ENCODE results near the gene SMC3. TPM values are rescaled to one million over a fixed set of nuclear protein-coding genes. Genes with fewer than 3 reads are reported as not detected.

The SMC3 gene
- total RNA-seq, 2 experiments from 2014 or later: 81.3 to 85.0 TPM

- Mint-ChIP-seq H3K36me3 (ENCODE audit: low read depth) (no peaks in the 10 kb centered on the region), H3K9me3 (no peaks in the 10 kb centered on the region), H3K4me1 (ENCODE audit: low read depth) (peaks cover 6% of the 10 kb centered on the region), H3K27ac (no peak overlapping the region), H3K4me3 (no peak overlapping the region), H3K27me3 (ENCODE audit: low read depth) (peaks cover 19% of the 10 kb centered on the region)
- no peak for DNase-seq
- CTCF ChIA-PET: interaction anchor here (0.6 to 3.6 kb wide), 43 partner anchors 10 to 471 kb away, joined by 3 to 73 read pairs (median 4); partner anchors contain the start of gene SMNDC1
- intact Hi-C loops (cut with micrococcal nuclease): loop anchor here (1.0 to 2.0 kb wide), 7 partner anchors 11 to 410 kb away; no protein-coding TSS in a partner anchor
Observed at GRCh38 chr10:110547139-110547761, 20.2 kb upstream of the SMC3 start.

- DNase-seq: no peak
- CTCF ChIA-PET: interaction anchor here (0.6 to 3.2 kb wide), 10 partner anchors 35 to 319 kb away, joined by 3 to 21 read pairs (median 8); partner anchors contain the start of gene DUSP5
- Mint-ChIP-seq H3K27me3 (ENCODE audit: low read depth) (peaks cover 24% of the 10 kb centered on the region), H3K27ac (no peak overlapping the region), H3K36me3 (ENCODE audit: low read depth) (no peaks in the 10 kb centered on the region), H3K4me1 (ENCODE audit: low read depth) (peaks cover 6% of the 10 kb centered on the region), H3K9me3 (peaks cover 1% of the 10 kb centered on the region), H3K4me3 (no peak overlapping the region)
- intact Hi-C loops (cut with micrococcal nuclease): no loop called here
Observed at GRCh38 chr10:110548002-110548401, 19.5 kb upstream of the SMC3 start.

- no peak overlapping the region for H3K4me3 Mint-ChIP-seq
- no peak for DNase-seq
- H3K9me3 Mint-ChIP-seq: peaks cover 1% of the 10 kb centered on the region
- no peak overlapping the region for H3K27ac Mint-ChIP-seq
- H3K4me1 Mint-ChIP-seq (ENCODE audit: low read depth): peaks cover 6% of the 10 kb centered on the region
- CTCF ChIA-PET: interaction anchor here (0.6 to 3.2 kb wide), 11 partner anchors 12 to 360 kb away, joined by 3 to 21 read pairs (median 8); partner anchors contain the start of gene DUSP5
- intact Hi-C loops (cut with micrococcal nuclease): no loop called here
- peaks cover 24% of the 10 kb centered on the region for H3K27me3 Mint-ChIP-seq (ENCODE audit: low read depth)
- no peaks in the 10 kb centered on the region for H3K36me3 Mint-ChIP-seq (ENCODE audit: low read depth)
Observed at GRCh38 chr10:110549211-110549610, 18.3 kb upstream of the SMC3 start.

GRCh38 chr10:110553905-110554304 lies 13.6 kb upstream of the SMC3 start:
- H3K27me3 Mint-ChIP-seq (ENCODE audit: low read depth): peaks cover 18% of the 10 kb centered on the region
- H3K27ac Mint-ChIP-seq: no peak overlapping the region
- peaks cover 1% of the 10 kb centered on the region for H3K9me3 Mint-ChIP-seq
- no peaks in the 10 kb centered on the region for H3K36me3 Mint-ChIP-seq (ENCODE audit: low read depth)
- H3K4me1 Mint-ChIP-seq (ENCODE audit: low read depth): peaks cover 4% of the 10 kb centered on the region
- H3K4me3 Mint-ChIP-seq: no peak overlapping the region
- intact Hi-C loops (cut with micrococcal nuclease): no loop called here
- CTCF ChIA-PET: interaction anchor here (1.5 kb wide), 1 partner anchor 200 kb away, joined by 3 read pairs; no protein-coding TSS in a partner anchor
- DNase-seq: no peak

GRCh38 chr10:110556296-110556695 lies 11.2 kb upstream of the SMC3 start:
- intact Hi-C loops (cut with micrococcal nuclease): no loop called here
- Mint-ChIP-seq H3K27ac (no peak overlapping the region), H3K4me3 (no peak overlapping the region), H3K9me3 (peaks cover 1% of the 10 kb centered on the region), H3K36me3 (ENCODE audit: low read depth) (no peaks in the 10 kb centered on the region), H3K4me1 (ENCODE audit: low read depth) (peaks cover 4% of the 10 kb centered on the region), H3K27me3 (ENCODE audit: low read depth) (peaks cover 13% of the 10 kb centered on the region)
- DNase-seq: no peak
- CTCF ChIA-PET: no interaction called here

- H3K4me3 Mint-ChIP-seq: no peak overlapping the region
- intact Hi-C loops (cut with micrococcal nuclease): loop anchor here (1.0 kb wide), 2 partner anchors 10 to 43 kb away; partner anchors contain the start of gene SMC3
- H3K4me1 Mint-ChIP-seq (ENCODE audit: low read depth): peaks cover 4% of the 10 kb centered on the region
- CTCF ChIA-PET: interaction anchor here (0.7 to 1.3 kb wide), 7 partner anchors 12 to 267 kb away, joined by 3 to 6 read pairs (median 3); no protein-coding TSS in a partner anchor
- no peaks in the 10 kb centered on the region for H3K36me3 Mint-ChIP-seq (ENCODE audit: low read depth)
- no peak overlapping the region for H3K27ac Mint-ChIP-seq
- H3K27me3 Mint-ChIP-seq (ENCODE audit: low read depth): peaks cover 5% of the 10 kb centered on the region
- peaks cover 1% of the 10 kb centered on the region for H3K9me3 Mint-ChIP-seq
- peak; percentile 88 for DNase-seq
Observed at GRCh38 chr10:110556969-110557601, 10.4 kb upstream of the SMC3 start.

GRCh38 chr10:110558041-110558440 lies 9.5 kb upstream of the SMC3 start:
- peaks cover 4% of the 10 kb centered on the region for H3K4me1 Mint-ChIP-seq (ENCODE audit: low read depth)
- no peak for DNase-seq
- no peak overlapping the region for H3K4me3 Mint-ChIP-seq
- H3K27ac Mint-ChIP-seq: no peak overlapping the region
- CTCF ChIA-PET: interaction anchor here (0.7 to 1.3 kb wide), 8 partner anchors 12 to 248 kb away, joined by 3 to 6 read pairs (median 4); no protein-coding TSS in a partner anchor
- no peaks in the 10 kb centered on the region for H3K36me3 Mint-ChIP-seq (ENCODE audit: low read depth)
- intact Hi-C loops (cut with micrococcal nuclease): no loop called here
- peaks cover under 1% of the 10 kb centered on the region for H3K27me3 Mint-ChIP-seq (ENCODE audit: low read depth)
- no peaks in the 10 kb centered on the region for H3K9me3 Mint-ChIP-seq

GRCh38 chr10:110560012-110560411 lies 7.5 kb upstream of the SMC3 start:
- CTCF ChIA-PET: interaction anchor here (0.6 to 1.3 kb wide), 3 partner anchors 8 to 231 kb away, joined by 3 read pairs; no protein-coding TSS in a partner anchor
- no peaks in the 10 kb centered on the region for H3K36me3 Mint-ChIP-seq (ENCODE audit: low read depth)
- H3K4me3 Mint-ChIP-seq: no peak overlapping the region
- H3K4me1 Mint-ChIP-seq (ENCODE audit: low read depth): peaks cover 4% of the 10 kb centered on the region
- H3K27me3 Mint-ChIP-seq (ENCODE audit: low read depth): peaks cover 5% of the 10 kb centered on the region
- H3K27ac Mint-ChIP-seq: no peak overlapping the region
- no peak for DNase-seq
- H3K9me3 Mint-ChIP-seq: no peaks in the 10 kb centered on the region
- intact Hi-C loops (cut with micrococcal nuclease): no loop called here

GRCh38 chr10:110561292-110561691 lies 6.2 kb upstream of the SMC3 start:
- intact Hi-C loops (cut with micrococcal nuclease): no loop called here
- H3K27ac Mint-ChIP-seq: no peak overlapping the region
- CTCF ChIA-PET: interaction anchor here (1.1 to 2.2 kb wide), 3 partner anchors 11 to 207 kb away, joined by 3 to 8 read pairs (median 3); no protein-coding TSS in a partner anchor

GRCh38 chr10:110562348-110562747 lies 5.1 kb upstream of the SMC3 start:
- peaks cover 5% of the 10 kb centered on the region for H3K27me3 Mint-ChIP-seq (ENCODE audit: low read depth)
- CTCF ChIA-PET: interaction anchor here (0.9 to 2.2 kb wide), 4 partner anchors 13 to 256 kb away, joined by 3 to 8 read pairs (median 3); no protein-coding TSS in a partner anchor
- no peak for DNase-seq
- H3K36me3 Mint-ChIP-seq (ENCODE audit: low read depth): no peaks in the 10 kb centered on the region
- no peak overlapping the region for H3K27ac Mint-ChIP-seq
- H3K4me1 Mint-ChIP-seq (ENCODE audit: low read depth): no peaks in the 10 kb centered on the region
- no peak overlapping the region for H3K4me3 Mint-ChIP-seq
- no peaks in the 10 kb centered on the region for H3K9me3 Mint-ChIP-seq
- intact Hi-C loops (cut with micrococcal nuclease): no loop called here

More at GRCh38 chr10:110561292-110561691, 6.2 kb upstream of the SMC3 start:
- Mint-ChIP-seq H3K9me3 (no peaks in the 10 kb centered on the region), H3K36me3 (ENCODE audit: low read depth) (no peaks in the 10 kb centered on the region), H3K27me3 (ENCODE audit: low read depth) (peaks cover 5% of the 10 kb centered on the region), H3K4me1 (ENCODE audit: low read depth) (peaks cover 4% of the 10 kb centered on the region), H3K4me3 (no peak overlapping the region)
- no peak for DNase-seq

GRCh38 chr10:110563132-110563531 lies 4.4 kb upstream of the SMC3 start:
- no peak overlapping the region for H3K27ac Mint-ChIP-seq
- no peak for DNase-seq
- H3K4me3 Mint-ChIP-seq: no peak overlapping the region
- H3K9me3 Mint-ChIP-seq: no peaks in the 10 kb centered on the region
- no peaks in the 10 kb centered on the region for H3K36me3 Mint-ChIP-seq (ENCODE audit: low read depth)
- H3K27me3 Mint-ChIP-seq (ENCODE audit: low read depth): peaks cover 5% of the 10 kb centered on the region
- intact Hi-C loops (cut with micrococcal nuclease): no loop called here
- CTCF ChIA-PET: interaction anchor here (0.9 kb wide), 2 partner anchors 17 to 257 kb away, joined by 3 read pairs; no protein-coding TSS in a partner anchor
- no peaks in the 10 kb centered on the region for H3K4me1 Mint-ChIP-seq (ENCODE audit: low read depth)

Measured in activated naive CD4-positive, alpha-beta T cell treated with anti-CD3 and anti-CD28 coated beads for 36 hours (primary cell).